ENCODE measurements around the gene OSGEP. TPM values are rescaled to one million over a fixed set of nuclear protein-coding genes. Genes with fewer than 3 reads are reported as not detected.
A peak's percentile ranks its signal among the peaks of the same experiment; 100 is the strongest.

OSGEP gene
- 19.4 TPM for total RNA-seq
- long read RNA-seq, transcript OSGEP-201 (11 exons, 2,002 nt): major isoform, 19 of 24 reads
- long read RNA-seq, partial matches to known transcripts: 3 of 24 reads
- long read RNA-seq, other reads (novel, unspliced or antisense): 2 of 24 reads

DNA sequence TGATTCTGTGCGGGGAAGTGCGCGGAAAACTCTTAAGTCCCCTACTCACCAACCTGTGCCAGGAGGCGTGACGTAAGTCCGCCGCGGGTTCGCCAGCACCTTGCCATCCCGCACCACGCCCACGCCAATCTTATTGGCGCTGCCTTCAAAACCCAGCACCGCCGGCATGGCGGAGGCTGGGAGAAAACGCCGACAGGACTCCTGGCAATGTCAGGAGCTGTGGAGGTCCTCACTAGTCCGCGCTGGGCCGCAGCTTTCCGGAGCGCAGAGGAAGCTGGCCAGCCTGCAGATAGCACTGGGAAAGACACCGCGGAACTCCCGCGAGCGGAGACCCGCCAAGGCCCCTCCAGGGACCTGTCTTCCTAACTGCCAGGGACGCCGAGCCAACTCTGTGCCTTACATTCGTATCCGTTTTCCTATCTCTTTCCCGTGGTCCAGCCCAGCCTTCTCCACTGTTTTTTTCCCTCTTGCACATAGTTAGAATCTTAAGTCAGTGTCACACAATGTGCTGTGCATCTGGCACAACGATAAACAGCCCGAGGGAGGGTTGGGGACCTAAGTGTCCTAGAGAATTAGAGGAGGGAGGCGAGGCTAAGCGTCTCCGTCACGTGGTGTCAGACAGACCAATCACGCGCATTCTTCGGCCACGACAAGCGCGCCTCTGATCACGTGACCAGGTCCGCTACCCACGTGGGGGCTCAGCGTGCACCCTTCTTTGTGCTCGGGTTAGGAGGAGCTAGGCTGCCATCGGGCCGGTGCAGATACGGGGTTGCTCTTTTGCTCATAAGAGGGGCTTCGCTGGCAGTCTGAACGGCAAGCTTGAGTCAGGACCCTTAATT, at the start of gene OSGEP, which contains the start of gene APEX1:
TSS of gene OSGEP (minus strand) at position 297 of the 839 bp plus-strand sequence. CDS start at position 168, 129 bp downstream.
TSS of gene APEX1 (plus strand) at position 711 of the 839 bp plus-strand sequence. CDS start 420 bp downstream, outside the sequence.
- Histone ChIP-seq H3K27ac (replicated peaks) (peak within 1 kb of the TSS; percentile 97), H3K9me3 (replicated peaks) (no peaks in the 10 kb centered on the region), H3K4me3 (peak within 1 kb of the TSS; percentile 78), H3K4me1 (peaks cover 62% of the 10 kb centered on the region), H3K27me3 (ENCODE audit: low read depth) (no peaks in the 10 kb centered on the region), H3K36me3 (peaks cover 67% of the 10 kb centered on the region)
- TF ChIP-seq, protein P1, sequence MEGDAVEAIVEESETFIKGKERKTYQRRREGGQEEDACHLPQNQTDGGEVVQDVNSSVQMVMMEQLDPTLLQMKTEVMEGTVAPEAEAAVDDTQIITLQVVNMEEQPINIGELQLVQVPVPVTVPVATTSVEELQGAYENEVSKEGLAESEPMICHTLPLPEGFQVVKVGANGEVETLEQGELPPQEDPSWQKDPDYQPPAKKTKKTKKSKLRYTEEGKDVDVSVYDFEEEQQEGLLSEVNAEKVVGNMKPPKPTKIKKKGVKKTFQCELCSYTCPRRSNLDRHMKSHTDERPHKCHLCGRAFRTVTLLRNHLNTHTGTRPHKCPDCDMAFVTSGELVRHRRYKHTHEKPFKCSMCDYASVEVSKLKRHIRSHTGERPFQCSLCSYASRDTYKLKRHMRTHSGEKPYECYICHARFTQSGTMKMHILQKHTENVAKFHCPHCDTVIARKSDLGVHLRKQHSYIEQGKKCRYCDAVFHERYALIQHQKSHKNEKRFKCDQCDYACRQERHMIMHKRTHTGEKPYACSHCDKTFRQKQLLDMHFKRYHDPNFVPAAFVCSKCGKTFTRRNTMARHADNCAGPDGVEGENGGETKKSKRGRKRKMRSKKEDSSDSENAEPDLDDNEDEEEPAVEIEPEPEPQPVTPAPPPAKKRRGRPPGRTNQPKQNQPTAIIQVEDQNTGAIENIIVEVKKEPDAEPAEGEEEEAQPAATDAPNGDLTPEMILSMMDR (IDR thresholded peaks at IDR 0.05; ENCODE audit: borderline replicate concordance): no peak
- intact Hi-C loops (cut with micrococcal nuclease): no loop called here
- DNase-seq: peak; percentile 98

DNA sequence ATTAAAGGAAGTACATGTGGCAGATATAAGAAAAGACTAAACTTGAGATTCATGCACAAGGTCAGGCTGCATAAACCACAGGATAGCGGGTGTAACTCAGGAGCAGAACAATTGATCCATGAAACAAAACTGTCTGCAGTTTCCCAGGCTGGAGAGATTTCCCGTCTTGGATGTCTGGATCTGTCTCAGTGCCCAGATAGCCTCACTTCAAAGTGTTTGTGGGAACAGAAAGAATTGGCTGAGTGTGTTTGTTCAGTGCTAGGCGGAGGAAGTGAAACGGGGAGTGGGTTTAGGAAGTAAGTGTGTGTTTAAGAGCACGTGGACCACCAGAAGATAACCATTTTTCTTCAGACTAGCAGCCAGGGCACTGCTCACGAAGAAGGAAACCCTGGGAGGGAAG, 49.3 kb upstream of the OSGEP start:
- no peak for DNase-seq

DNA sequence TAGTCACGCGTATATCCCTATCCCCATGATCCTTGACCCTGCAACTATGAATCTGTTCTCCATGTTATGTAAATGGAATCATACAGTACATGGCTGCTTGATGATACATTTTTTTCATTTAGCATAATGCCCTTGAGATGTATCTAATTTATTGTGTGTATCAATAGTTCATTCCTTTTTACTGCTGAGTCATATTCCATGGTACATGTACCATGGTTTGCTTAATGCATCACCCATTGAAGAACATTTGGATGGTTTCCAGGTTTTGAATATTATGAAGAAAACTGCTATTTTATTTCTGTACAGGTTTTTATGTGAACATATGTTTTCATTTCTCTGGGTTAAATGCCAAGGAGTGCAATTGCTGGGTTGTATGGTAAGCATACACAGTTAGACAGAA, 46.7 kb upstream of the OSGEP start:
- H3K4me3 ChIP-seq: no peak overlapping the region
- intact Hi-C loops (cut with micrococcal nuclease): no loop called here

More for the DNA sequence above, 49.3 kb upstream of the OSGEP start:
- TF ChIP-seq, protein P1 (IDR thresholded peaks at IDR 0.05; ENCODE audit: borderline replicate concordance): no peak
- Histone ChIP-seq H3K27ac (replicated peaks) (peak overlapping the region; percentile 56), H3K9me3 (replicated peaks) (no peaks in the 10 kb centered on the region), H3K4me3 (no peak overlapping the region), H3K4me1 (peaks cover 8% of the 10 kb centered on the region), H3K36me3 (no peaks in the 10 kb centered on the region), H3K27me3 (ENCODE audit: low read depth) (no peaks in the 10 kb centered on the region)
- intact Hi-C loops (cut with micrococcal nuclease): no loop called here

DNA sequence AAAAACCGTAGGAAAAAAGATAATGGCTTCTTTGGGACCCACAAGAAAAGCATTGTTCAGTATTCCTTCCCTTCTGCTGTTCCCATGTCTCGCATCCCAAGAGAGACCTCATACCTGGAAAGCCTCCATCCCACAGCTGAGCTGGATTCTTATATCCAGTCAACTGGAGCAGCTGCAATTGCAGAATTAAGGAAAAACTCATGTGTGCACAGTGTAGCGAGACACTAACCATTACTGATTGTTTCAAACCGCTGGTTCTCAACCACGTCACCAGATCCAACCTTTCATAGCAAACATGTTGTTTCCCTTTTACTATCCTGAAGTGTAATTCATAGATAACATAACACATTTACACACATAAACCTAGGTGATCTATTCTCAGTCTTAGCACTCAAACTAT, 45.3 kb upstream of the OSGEP start:
- intact Hi-C loops (cut with micrococcal nuclease): no loop called here
- H3K27me3 ChIP-seq (ENCODE audit: low read depth): no peaks in the 10 kb centered on the region
- no peak for DNase-seq
- peaks cover 18% of the 10 kb centered on the region for H3K4me1 ChIP-seq
- no peaks in the 10 kb centered on the region for H3K36me3 ChIP-seq
- H3K27ac ChIP-seq (replicated peaks): peak overlapping the region; percentile 85
- TF ChIP-seq, protein P1 (IDR thresholded peaks at IDR 0.05; ENCODE audit: borderline replicate concordance): no peak
- H3K9me3 ChIP-seq (replicated peaks): no peaks in the 10 kb centered on the region
- H3K4me3 ChIP-seq: no peak overlapping the region

More for the DNA sequence above, 46.7 kb upstream of the OSGEP start:
- Histone ChIP-seq H3K27ac (replicated peaks) (no peak overlapping the region), H3K4me1 (peaks cover 18% of the 10 kb centered on the region), H3K36me3 (no peaks in the 10 kb centered on the region), H3K9me3 (replicated peaks) (no peaks in the 10 kb centered on the region), H3K27me3 (ENCODE audit: low read depth) (no peaks in the 10 kb centered on the region)
- TF ChIP-seq, protein P1 (IDR thresholded peaks at IDR 0.05; ENCODE audit: borderline replicate concordance): no peak
- DNase-seq: no peak

DNA sequence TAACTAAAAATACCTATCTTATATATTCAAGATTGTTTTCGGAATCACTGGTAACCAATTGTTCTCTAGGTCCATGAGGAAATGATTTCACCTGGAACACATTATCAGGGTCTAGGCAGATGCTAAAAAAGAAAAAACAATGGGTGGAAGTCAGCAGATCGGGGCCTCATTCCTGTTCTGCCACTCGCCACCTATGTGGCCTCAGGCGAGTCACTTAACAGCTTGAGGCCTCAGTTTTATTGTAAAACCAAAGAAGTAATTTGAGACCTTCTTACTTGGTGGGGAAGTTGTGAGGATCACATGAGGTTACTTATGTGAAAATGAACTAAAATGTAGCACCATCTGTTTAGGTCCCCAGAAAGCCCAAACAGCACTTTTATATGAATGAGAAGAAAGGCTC, 44.5 kb upstream of the OSGEP start:
- no peaks in the 10 kb centered on the region for H3K36me3 ChIP-seq

More for the DNA sequence above, 44.5 kb upstream of the OSGEP start:
- no peak for DNase-seq
- TF ChIP-seq, protein P1 (IDR thresholded peaks at IDR 0.05; ENCODE audit: borderline replicate concordance): no peak
- Histone ChIP-seq H3K9me3 (replicated peaks) (no peaks in the 10 kb centered on the region), H3K4me3 (no peak overlapping the region), H3K27me3 (ENCODE audit: low read depth) (no peaks in the 10 kb centered on the region), H3K27ac (replicated peaks) (peak overlapping the region; percentile 85), H3K4me1 (peaks cover 18% of the 10 kb centered on the region)
- intact Hi-C loops (cut with micrococcal nuclease): no loop called here
